HG02588 (cell line): ENCODE results near the gene TRMT61B.

Experiments
- ATAC-seq: cut with Tn5 transposase; IDR thresholded peaks from one replicate; pipeline ENCODE4 v1.9.1; 2021; ENCODE audit warnings: mild to moderate bottlenecking, moderate library complexity; ENCODE audit not compliant: unreplicated experiment

Gene TRMT61B

GRCh38 chr2:28868611-28869010, 1.5 kb downstream of the TRMT61B start:
- no peak for ATAC-seq

GRCh38 chr2:28855977-28856376, 14.1 kb downstream of the TRMT61B start:
- no peak for ATAC-seq

DNA sequence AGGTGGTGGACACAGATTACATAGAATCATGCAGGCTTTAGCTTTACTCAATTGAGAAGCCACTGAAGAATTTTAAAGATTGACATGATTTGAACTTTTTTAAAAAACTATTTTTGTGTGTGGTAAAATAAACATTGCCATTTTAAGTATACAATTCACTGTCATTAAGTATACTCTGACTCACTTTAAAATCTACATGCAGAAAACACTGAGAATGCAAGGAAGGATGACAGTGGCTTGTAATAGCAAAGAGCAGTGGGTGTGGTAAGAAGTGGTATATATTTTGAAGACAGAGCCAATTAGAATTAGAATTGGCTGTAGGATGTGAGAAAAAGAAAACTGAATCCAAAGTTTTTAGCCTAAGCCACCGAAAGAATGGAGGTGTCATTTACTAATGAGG, 14.9 kb downstream of the TRMT61B start:
- no peak for ATAC-seq

DNA sequence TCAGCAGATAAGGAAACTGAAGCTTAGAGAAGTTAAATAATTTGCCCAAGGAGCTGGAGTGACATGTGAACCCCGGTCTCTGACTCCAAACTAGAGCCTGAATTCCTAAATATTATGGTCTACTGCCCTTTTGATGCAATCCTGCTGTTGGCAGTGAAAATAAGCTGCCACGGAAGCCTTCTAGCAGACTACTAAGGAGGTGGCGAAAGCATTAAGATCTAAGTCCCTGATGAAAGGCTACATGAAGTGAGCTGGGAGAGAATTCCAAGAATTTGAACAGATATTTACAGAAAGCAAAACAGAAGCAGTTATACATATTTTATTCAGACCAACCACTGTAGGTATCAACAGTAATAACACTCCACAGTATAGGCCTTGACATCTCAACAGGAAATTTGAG, 28.1 kb downstream of the TRMT61B start:
- no peak for ATAC-seq

- no peak for ATAC-seq
Observed at GRCh38 chr2:28838971-28839370, 31.1 kb downstream of the TRMT61B start.

- ATAC-seq: no peak
Observed at GRCh38 chr2:28835781-28836180, 34.3 kb downstream of the TRMT61B start.

GRCh38 chr2:28833740-28834470, 36.2 kb downstream of the TRMT61B start:
- no peak for ATAC-seq

DNA sequence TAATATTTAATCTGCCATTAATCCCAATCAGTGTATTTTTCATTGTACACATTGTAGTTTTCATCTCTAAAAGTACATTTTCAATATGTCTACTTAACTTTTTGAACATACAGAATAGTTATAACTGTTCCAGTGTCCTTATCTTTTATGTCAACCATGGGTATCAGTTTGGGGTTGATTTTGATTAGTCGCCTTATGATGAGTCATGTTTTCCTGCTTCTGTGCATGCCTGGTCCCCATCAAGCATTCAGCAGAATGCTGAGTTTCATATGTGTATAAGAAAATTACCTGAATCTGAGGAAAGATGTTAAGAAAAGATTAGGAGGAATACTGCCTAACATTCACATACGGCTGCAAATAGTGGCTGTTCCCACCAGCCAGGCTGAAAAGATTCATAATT, 41.7 kb downstream of the TRMT61B start:
- no peak for ATAC-seq

DNA sequence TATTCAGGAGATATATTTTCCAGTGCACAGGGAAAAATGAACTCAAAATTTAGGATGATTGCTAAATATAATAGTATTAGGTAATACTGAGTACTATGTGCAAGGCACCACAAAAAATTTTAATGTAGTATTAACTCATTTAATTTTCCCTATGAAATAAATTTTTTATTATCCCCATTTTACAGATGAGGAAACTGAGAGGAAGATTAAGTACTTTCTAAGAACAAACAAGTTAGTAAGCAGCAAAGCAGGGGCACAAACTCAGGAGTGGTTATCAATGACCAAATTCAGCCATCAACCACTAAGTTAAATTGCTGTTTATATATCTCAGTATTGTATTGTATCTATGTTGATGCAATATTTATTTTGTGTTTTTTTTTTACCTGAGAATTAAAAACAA, 45.2 kb downstream of the TRMT61B start:
- no peak for ATAC-seq

GRCh38 chr2:28824207-28824606, 45.9 kb downstream of the TRMT61B start:
- ATAC-seq: no peak

- ATAC-seq: no peak
Observed at GRCh38 chr2:28822036-28822435, 48.1 kb downstream of the TRMT61B start.

- ATAC-seq: peak; percentile 58
Observed at GRCh38 chr2:28821295-28821958, 48.7 kb downstream of the TRMT61B start.

DNA sequence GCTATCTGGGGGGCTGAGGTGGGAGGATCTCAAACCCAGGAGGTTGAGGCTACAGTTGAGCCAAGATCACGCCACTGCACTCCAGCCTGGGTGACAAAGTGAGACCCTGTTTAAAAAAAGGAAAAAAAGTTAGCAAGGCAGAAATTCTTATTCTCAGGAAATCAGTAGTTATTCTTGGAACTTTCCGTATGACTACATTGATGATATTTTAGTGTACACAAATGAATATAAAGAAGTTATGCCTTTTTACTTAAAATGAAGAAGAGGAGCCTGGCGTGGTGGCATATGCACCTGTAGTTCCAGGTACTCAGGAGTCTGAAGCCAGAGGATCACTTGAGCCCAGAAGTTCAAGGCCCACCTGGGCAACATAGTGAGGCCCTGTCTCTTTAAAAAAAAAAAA, 52.1 kb downstream of the TRMT61B start:
- ATAC-seq: no peak

DNA sequence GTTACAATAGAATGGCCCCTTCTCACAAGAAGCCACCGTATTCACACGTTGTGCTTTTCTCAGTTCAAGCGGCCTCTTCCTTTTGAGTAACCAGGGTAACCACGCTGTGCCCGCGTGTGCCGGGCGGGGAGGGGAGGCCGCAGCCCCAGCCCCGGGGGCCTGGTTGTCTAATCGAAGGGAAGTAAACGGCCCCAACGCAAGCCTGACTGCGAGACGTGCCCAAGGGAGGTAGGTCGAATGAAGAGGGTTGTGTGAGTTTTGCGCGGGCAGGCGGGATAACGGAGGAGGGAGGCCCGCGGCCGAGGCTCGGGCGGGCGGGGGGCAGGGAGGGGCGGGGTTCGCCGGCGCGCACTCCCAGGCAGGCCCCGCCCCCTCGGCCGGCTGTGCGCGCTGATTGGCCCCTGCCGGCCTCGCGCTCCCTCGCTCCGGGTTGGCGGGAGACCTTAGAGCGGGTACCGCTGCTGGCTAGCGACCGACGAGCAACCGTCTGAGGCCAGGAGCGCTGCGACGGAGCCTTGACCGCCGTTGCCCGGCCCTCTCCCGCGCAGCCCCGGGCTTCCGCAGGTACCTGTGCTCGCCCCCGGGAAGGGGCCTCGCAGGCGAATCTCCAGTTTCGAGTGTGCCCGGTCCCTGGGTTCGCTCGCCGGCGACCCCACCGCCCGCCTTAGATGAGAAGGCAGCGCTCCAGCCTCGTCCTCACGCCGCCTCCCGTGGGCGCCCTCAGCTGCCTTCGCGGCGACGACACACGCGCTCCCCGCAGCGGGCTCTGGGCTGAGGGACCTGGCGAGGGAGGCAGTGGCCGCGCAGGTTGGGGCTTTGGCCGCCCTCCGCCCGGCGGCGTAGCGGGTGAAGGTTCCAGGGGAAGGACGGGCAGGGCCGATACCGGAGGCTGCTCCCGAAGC, 59.5 kb downstream of the TRMT61B start, which contains the start of gene SPDYA:
Gene SPDYA (plus strand): TSS at position 451 of the 902 bp plus-strand sequence. CDS start 5,181 bp downstream, outside the sequence.
- ATAC-seq: peak; percentile 68

DNA sequence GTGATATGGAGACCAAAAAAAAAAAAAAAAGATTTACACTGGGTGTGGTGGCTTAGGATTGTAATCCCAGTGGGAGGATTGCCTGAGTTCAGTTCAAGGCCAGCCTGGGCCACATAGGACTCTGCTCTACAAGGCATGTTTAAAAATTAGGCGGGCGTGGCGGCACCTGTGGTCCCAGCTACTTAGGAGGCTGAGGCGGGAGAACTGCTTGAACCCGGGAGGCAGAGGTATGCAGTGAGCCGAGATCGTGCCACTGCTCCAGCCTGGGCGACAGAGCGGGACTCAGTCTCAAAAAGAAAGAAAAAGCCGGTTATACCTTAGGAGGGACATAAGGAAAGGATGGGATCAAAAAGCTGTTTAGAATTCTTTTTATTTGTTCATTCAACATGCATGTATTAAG, 60.2 kb downstream of the TRMT61B start:
- no peak for ATAC-seq

GRCh38 chr2:28802975-28803429, 67.1 kb downstream of the TRMT61B start:
- no peak for ATAC-seq

DNA sequence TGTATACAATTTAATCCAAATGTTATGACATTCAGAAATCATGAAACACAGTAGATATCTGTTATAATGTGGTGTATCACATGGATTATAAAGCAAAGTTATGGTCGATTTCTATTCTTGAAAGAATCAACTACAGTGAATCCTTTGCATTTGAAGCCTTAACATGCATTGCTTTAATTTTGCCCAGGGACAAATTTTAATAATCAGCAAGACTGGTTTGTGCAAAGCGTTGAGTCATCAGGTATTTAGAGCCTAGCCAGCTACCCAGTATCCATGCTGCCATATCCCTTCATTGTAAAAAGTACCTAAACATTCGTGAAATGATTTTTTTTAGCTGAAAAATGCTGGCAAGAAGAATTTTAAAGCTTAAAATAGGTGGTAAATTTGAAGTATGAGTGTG, 68.4 kb downstream of the TRMT61B start:
- ATAC-seq: no peak
